H7 (cell line): ENCODE data around the gene TTC19. TPM values are rescaled to one million over a fixed set of nuclear protein-coding genes. Genes with fewer than 3 reads are reported as not detected.

Source experiments
- DNase-seq: peaks from one replicate; pipeline ENCODE4 v3.0.0; 2012
- H3K27me3 ChIP-seq: 2 replicates; pipeline ENCODE4 v1.6.0; 2011; ENCODE audit warnings: mild to moderate bottlenecking, low read length; ENCODE audit not compliant: control insufficient read depth, insufficient read depth
- H3K36me3 ChIP-seq: replicated peaks from 2 replicates; pipeline ENCODE4 v1.5.1; 2011; ENCODE audit warnings: low read length; ENCODE audit not compliant: control insufficient read depth, insufficient read depth
- H3K4me3 ChIP-seq: 2 replicates; pipeline ENCODE4 v1.5.1; 2011; ENCODE audit warnings: low read depth, mild to moderate bottlenecking, control low read depth, low read length, moderate library complexity; ENCODE audit not compliant: insufficient read depth
- total RNA-seq: library from RNA; depleted of rRNA; stranded (reverse); fragments of >200 nt; shearing (Covaris generic); gene quantifications from 2 replicates; pipeline ENCODE4 v1.2.3, GENCODE V29; 2014; rRNA removed

TTC19 gene
- total RNA-seq, 1 experiment from 2014 or later, result 43.1 TPM

- no peaks in the 10 kb centered on the region for H3K27me3 ChIP-seq
- no peak for DNase-seq
- H3K36me3 ChIP-seq, result peaks cover 11% of the 10 kb centered on the region
- no peak overlapping the region for H3K4me3 ChIP-seq
These were observed 74.8 kb downstream of the TTC19 start for GRCh38 chr17:16074423-16074822.

DNA sequence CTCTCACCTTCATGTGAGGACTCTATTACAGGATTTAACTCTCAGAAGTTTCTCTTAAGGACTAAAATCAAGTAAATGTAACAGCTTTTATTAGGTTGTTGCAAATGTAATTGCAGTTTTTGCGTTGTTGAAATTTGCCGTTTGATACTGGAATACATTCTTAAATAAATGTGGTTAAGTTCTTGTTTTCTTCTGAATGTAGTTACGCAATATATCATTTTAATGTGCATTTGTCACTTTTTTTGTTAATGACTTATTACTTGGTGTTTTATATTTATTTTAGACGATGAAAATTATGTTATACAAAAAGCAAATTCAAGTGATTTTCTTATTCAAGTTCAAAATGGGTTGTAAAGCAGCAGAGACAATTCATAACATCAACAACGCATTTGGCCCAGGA is 76.3 kb downstream of the TTC19 start:
- H3K27me3 ChIP-seq, result no peaks in the 10 kb centered on the region

More for the DNA sequence above, 76.3 kb downstream of the TTC19 start:
- Histone ChIP-seq H3K4me3 (no peak overlapping the region), H3K36me3 (peaks cover 6% of the 10 kb centered on the region)
- no peak for DNase-seq

Other genes with a start within 250 kb of the TTC19 start
- 3.9 and 4.6 TPM in 2 replicates for gene ADORA2B, start 54.7 kb upstream of the TTC19 start, total RNA-seq
- gene ZSWIM7, start 120 bp upstream of the TTC19 start, total RNA-seq, result 17.3 and 22.0 TPM in 2 replicates
- 45.8 and 67.7 TPM in 2 replicates for gene NCOR1, start 215.7 kb downstream of the TTC19 start, total RNA-seq
- gene PIGL, start 217.4 kb downstream of the TTC19 start, total RNA-seq, result 30.7 and 53.8 TPM in 2 replicates